HG03442 (cell line): ENCODE results near the gene BANP.
"Not testable (repeated sequence)": the region's sequence is repeated elsewhere in the genome, so short reads cannot be mapped to it uniquely, and the experiment has no call there.

ENCODE experiments used
- ATAC-seq: cut with Tn5 transposase; IDR thresholded peaks from one replicate; pipeline ENCODE4 v1.9.1; 2021; ENCODE audit warnings: mild to moderate bottlenecking, moderate library complexity; ENCODE audit not compliant: unreplicated experiment

BANP gene

DNA sequence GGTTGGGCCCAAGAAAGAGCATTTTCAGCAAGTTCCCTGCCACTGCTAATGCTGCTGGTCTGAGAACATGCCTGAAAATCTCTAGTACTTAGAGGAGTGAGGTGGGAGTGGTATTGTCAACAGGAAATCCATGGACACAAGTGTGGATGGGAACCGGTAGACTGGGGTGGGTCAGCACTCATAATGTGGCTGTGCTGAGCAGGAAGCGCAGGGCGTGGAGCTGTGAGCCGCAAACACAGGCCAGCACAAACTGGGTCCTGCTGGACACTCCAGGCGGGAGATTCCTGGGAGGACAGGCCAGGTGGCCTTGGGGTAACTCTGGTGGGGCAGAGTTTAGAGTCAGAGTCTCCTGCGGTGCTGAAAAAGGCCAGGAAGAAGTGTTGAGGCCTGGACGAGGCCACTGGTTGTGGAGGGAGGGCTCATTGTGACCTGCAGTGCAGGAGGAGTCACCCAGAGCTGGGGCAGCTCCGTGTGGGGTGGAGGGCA, 62.6 kb downstream of the BANP start:
- no peak for ATAC-seq

- ATAC-seq = no peak
These were observed 63.1 kb downstream of the BANP start for GRCh38 chr16:88014252-88014781.

DNA sequence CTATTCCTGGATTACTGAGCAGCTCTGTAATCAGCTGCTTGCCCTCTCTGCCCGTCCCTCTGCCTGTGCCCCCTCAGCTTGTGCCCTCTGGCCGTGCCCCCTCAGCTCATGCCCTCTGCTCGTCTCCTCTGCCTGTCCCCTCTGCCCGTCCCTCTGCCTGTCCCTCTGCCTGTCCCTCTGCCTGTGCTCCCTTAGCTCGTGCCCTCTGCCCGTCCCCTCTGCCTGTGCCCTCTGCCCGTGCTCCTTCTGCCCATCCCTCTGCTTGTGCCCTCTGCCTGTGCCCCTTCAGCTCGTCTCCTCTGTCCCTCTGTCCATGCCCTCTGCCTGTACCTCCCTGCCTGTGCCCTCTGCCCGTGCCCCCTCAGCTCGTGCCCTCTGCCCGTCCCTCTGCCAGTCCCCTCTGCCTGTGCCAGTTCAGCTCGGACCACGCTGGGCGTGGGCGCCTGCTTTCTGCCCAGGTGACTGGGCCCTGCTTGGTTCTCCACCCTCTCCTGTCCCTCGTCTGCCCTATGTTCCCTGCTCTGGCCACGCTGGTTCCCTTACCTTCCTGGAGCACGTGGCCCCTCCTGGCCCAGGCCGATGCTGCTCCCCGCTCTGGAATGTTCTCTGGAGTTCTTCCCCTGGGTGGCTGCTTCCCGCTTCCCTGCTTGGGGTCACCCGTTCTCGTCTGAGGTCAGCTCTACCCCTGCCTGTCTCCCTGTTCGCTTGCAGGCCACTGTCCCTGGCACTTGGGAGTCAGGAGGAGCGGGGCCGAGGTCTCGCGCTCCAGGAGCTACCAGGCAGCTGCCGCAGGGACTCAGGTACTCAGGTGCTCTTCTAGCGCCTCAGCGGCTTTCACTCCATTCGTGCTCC, 63.9 kb downstream of the BANP start:
- ATAC-seq = no peak

DNA sequence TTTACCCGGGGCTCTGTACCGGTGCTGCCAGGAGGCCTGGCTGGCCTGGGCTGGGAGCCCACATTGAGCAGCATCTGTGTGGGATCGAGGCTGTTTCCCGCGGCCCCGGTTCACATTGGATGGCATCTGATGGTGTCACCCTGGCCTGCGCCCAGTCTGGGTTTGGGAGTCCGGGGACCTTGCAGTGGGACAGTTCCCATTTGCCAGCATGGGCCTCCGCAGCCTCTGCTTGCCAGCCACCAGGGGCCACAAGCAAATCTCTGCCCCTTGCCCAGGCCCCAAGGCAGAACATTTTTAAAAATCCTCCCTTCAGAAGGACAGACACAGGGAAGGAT, 64.5 kb downstream of the BANP start:
- no peak for ATAC-seq

- not testable (repeated sequence) for ATAC-seq
These were observed 65.2 kb downstream of the BANP start for GRCh38 chr16:88016386-88016785.

- no peak for ATAC-seq
These were observed 65.7 kb downstream of the BANP start for GRCh38 chr16:88016964-88017363.

- ATAC-seq = no peak
These were observed 66.4 kb downstream of the BANP start for GRCh38 chr16:88017587-88018101.

- not testable (repeated sequence) for ATAC-seq
These were observed 67.1 kb downstream of the BANP start for GRCh38 chr16:88018382-88018781.

DNA sequence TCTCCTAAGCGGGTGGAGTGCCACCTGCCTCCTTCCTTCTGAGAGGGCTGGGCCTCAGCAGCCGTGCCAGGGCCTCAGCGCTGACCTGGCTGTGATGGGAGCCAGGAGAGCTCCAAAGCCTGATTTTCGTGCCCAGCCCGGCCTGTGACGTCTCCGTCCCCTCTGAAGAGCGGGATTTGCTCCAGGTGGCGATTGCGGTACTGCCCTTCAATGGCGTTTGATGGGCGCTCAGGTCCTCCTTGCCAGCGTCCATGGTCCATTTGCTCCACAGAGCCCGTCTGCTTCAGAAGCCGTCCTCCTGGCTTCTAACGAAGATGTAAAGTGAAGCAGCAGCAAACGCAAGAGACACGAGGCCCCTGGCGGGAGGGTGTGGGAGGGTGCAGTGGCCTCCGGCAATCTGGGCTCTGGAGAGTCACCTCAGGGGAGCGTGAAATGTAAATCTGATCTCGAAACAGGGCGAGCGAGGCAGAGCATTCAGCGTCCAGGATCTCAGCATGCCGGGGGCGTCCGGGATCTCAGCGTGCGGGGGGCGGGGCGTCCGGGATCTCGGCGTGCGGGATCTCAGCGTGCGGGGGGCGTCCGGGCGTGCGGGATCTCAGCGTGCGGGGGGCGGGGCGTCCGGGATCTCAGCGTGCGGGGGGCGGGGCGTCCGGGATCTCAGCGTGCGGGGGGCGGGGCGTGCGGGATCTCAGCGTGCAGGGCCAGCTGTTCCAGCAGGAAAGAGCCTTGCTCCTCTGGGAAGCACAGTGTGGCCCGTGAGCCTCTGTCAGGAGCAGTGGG, 68.0 kb downstream of the BANP start:
- not testable (repeated sequence) for ATAC-seq

DNA sequence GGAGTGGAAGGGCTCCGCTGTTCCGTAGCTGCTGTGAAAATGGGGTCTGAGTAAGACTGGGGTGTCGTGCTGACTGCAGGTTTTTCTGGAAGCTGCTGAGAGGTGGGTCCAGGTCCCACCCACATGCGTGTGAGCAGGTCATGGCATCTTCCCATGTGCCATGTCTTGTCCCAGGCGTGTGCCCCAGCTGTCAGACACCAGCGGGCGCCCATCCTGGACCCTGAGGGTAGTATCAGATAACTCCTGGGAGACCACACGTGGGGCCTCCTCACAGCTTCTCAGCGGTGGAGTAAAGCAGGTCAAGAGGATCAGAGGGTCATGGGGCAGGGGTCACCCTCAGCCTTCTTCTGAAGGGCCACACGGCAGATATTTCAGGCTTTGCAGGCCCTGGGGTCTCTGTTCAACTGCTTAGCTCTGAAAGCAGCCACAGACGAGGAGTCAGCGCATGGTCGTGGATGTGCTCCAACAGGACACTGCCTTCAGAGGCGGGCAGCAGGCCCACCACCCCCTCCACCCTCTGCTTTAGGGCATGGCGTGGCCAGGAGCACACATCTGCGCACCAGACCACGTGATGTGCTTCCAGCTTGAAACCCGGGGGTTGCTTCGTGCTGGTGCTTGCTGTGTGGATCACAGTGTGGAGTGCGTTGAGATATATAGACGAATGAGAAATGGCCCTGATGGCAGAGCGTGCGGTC, 68.7 kb downstream of the BANP start:
- ATAC-seq = no peak

DNA sequence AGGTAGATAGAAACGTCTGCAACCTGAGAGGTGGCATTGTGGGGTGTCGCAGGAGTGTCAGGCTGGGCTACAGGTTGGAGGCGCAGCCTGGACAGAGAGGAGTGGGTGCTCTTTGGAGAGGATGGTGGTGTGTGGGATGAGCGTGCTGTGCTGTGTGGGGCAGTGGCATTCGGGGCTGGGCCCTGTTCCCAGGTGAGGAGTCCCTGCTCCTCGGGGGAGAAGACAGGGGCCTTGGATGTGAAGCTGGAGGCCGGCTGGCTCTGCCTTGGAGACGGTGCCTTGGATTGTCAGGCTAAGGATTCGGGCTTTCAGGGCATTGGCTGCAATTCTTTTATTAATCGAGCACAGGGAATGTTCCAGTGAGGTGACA, 69.3 kb downstream of the BANP start:
- ATAC-seq = no peak

GRCh38 chr16:88021041-88021970, 70.1 kb downstream of the BANP start:
- ATAC-seq = not testable (repeated sequence)

GRCh38 chr16:88022076-88023042, 71.1 kb downstream of the BANP start:
- ATAC-seq = no peak

- no peak for ATAC-seq
These were observed 72.1 kb downstream of the BANP start for GRCh38 chr16:88023366-88023765.

- no peak for ATAC-seq
These were observed 72.6 kb downstream of the BANP start for GRCh38 chr16:88023786-88024185.

GRCh38 chr16:88024491-88025085, 73.4 kb downstream of the BANP start:
- not testable (repeated sequence) for ATAC-seq

GRCh38 chr16:88025086-88025492, 73.9 kb downstream of the BANP start:
- ATAC-seq = not testable (repeated sequence)

DNA sequence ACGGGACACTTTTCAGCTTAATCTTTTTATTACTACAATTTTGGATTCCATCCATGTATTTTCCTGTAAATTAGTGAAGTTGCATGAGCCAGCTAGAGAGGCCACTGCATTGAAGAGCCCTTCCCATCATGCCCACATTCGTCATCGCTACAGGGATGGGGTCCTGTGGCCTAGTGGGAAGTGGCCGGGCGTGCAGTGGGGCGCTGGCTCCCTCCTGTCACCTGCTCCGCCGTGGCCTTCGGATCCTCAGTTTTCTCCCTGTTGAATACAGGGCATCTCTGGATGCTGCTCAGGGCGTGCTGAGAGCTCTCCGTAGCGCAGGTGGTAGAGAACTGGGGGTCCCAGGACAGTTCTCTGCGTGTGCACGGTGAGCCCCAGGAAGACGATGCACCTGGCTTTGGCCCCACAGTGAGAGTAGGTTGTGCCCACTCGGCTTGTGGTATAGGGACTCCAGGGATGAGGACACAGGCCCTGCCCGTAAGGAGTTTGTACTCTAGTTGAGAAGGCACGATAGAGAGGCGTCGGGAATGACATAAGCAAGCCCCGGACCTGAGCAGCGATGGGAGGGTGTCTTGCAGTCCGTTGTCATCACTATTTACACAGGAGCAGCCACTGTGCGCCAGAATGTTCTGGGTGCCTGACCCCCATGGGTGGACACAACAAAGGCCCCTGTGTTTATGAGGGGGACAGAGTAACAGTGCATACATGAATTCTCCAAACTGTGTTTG, 74.8 kb downstream of the BANP start:
- ATAC-seq = not testable (repeated sequence)
